Fibroblast of the aortic adventitia (primary cell): Measurements from ENCODE around the gene ATL3. TPM values are rescaled to one million over a fixed set of nuclear protein-coding genes. Genes with fewer than 3 reads are reported as not detected.
"Not testable (repeated sequence)": the region's sequence is repeated elsewhere in the genome, so short reads cannot be mapped to it uniquely, and the experiment has no call there.

Source experiments
- DNase-seq: peaks from one replicate; pipeline ENCODE4 v3.0.0-alpha.2; 2010; ENCODE audit warnings: low read depth
- H3K4me3 ChIP-seq: 2 replicates; pipeline ENCODE4 v1.5.1; 2011; ENCODE audit warnings: low read depth, mild to moderate bottlenecking, control low read depth, low read length, moderate library complexity
- total RNA-seq: library from RNA; depleted of rRNA; stranded (reverse); fragments of >200 nt; gene quantifications from 2 replicates; pipeline ENCODE4 v1.2.3, GENCODE V29; 2012; ENCODE audit warnings: low replicate concordance
- TF ChIP-seq, protein P1 (sequence below): IDR thresholded peaks from 2 replicates; pipeline ENCODE4 v1.5.1; 2011; ENCODE audit warnings: mild to moderate bottlenecking, low read length, control low read depth, inconsistent platforms; ENCODE audit not compliant: insufficient read depth

The ATL3 gene
- total RNA-seq, 1 donor: 320 TPM

DNA sequence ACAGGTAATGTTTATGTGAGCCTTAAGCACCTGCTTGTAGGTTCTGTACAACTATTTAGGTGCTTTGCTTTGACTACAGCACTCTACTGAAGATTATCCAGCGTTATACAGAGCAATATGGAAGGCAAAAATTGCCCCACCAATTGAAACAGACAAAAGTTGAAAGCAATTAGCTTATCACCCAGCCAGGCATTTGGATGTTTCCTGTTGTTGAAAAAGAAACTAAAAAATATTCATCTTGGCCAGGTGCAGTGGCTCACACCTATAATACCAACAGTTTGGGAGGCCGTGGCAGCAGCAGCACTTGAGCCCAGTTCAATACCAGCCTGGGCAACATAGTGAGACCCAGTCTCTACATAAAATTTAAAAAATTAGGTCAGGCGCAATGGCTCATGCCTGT is 18.5 kb downstream of the ATL3 start:
- no peak for DNase-seq
- TF ChIP-seq, protein P1, sequence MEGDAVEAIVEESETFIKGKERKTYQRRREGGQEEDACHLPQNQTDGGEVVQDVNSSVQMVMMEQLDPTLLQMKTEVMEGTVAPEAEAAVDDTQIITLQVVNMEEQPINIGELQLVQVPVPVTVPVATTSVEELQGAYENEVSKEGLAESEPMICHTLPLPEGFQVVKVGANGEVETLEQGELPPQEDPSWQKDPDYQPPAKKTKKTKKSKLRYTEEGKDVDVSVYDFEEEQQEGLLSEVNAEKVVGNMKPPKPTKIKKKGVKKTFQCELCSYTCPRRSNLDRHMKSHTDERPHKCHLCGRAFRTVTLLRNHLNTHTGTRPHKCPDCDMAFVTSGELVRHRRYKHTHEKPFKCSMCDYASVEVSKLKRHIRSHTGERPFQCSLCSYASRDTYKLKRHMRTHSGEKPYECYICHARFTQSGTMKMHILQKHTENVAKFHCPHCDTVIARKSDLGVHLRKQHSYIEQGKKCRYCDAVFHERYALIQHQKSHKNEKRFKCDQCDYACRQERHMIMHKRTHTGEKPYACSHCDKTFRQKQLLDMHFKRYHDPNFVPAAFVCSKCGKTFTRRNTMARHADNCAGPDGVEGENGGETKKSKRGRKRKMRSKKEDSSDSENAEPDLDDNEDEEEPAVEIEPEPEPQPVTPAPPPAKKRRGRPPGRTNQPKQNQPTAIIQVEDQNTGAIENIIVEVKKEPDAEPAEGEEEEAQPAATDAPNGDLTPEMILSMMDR: no peak
- H3K4me3 ChIP-seq: no peak overlapping the region

DNA sequence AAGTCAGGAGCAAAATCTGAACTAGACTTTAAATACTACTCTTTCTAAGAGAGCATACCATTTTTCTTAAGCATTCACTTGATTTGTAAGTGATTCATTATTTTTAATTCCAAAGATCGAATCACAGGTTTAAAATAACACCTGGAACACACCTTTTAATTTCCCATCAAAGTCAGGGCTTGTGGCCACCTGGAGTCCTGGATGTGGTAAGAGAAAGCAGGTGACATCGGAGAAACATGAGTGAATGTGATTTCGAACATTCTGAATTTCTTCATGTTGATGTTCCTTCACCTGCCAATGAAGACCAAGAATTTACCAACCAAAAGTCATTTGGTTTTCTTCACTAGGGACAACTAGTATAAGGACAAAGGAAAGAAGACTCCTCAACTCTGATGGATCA is 28.0 kb downstream of the ATL3 start:
- DNase-seq: no peak
- TF ChIP-seq, protein P1: no peak
- no peak overlapping the region for H3K4me3 ChIP-seq

DNA sequence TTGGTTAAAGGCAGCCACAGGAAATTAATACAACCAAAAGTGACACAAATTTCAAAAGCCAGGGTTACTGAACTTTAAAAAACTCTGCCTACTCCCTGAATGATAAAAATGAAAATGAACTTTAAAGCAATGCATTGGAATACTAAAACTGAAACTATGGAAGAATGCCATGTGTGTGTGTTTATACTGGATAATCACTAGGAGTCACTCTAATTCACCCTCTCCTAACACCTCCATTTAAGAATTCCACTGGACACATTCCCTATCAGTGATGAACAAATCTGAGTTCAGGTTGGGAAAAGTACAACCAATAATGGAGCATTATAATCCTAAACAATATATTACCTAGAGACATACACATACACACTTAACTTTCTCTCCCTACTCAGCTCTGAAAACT is 29.4 kb downstream of the ATL3 start:
- DNase-seq: peak; percentile 59
- TF ChIP-seq, protein P1: no peak

DNA sequence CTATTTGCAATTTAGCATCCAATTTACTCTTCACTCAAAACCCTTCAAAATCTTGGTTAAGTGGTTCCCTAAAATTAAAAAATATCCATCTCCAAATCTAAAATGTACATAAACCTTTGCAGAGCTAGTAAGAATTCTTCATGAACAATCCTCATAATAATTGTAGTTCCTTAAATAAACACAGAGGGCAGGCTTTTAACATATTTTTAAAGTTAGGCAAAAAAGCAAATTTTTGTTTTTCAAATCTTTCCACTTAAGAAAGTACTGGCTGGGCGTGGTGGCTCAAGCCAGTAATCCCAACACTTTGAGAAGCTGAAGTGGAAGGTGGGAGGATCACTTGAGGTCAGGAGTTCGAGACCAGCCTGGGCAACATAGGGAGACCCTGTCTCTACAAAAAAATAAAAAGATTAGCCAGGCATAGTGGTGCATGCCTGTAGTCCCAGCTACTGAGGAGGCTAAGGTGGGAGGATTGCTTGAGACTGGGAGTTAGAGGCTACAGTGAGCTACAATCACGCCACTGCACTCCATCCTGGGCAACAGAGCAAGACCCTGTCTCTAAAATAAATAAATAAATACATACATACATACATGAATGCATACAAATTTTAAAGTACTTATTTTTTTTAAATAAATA is 31.9 kb downstream of the ATL3 start:
- H3K4me3 ChIP-seq: no peak overlapping the region
- TF ChIP-seq, protein P1: peak; percentile 41
- peak; percentile 74 for DNase-seq

More for the DNA sequence above, 29.4 kb downstream of the ATL3 start:
- H3K4me3 ChIP-seq: no peak overlapping the region

DNA sequence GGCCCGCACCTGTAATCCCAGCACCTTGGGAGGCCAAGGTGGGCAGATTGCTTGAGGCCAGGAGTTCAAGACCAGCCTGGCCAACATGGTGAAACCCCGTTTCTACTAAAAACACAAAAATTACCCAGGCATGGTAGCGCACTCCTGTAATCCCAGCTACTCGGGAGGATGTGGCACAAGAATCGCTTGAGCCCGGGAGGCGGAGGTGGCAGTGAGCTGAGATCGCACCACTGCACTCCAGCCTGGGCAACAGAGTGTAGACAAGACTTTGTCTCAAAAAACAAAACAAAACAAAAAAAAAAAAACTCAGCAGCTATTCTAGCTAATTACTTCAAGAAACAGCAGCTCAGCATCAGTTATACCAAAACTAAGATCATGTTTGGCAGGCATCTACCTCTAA is 32.7 kb downstream of the ATL3 start:
- not testable (repeated sequence) for DNase-seq, H3K4me3 ChIP-seq

DNA sequence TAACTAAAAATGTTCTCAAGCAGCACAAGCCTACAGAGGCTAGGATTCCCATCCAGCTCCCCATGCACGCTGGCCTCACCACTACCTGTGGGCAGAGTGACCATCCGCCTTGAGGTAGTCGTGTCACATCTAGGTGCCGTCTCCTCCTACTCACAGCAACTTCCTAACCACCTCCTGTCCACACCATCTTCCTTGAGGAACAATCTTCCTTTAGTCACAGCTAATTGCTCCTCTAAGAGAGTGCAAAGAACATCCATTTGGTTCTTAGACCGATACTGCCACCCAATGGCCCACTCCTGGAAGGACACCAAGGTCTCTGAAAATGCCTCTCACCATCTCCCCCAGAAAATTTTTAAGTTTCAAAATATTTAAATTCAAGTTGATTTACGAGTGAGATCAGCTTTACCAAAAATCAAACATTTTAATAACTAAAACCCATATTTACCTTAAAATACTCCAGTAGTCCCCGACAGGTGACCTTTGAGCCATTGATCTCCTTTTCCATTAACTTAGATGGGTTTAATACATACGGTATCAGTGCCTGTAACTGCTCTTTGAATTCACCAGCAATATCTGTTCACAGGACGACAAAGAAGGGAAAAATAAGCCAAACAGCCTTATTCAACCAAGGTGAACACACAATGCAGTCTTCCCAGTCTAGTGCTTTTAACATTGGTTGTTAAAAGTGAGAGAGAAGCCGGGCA is 35.3 kb downstream of the ATL3 start:
- TF ChIP-seq, protein P1: peak; percentile 81
- H3K4me3 ChIP-seq: no peak overlapping the region
- peak; percentile 76 for DNase-seq

DNA sequence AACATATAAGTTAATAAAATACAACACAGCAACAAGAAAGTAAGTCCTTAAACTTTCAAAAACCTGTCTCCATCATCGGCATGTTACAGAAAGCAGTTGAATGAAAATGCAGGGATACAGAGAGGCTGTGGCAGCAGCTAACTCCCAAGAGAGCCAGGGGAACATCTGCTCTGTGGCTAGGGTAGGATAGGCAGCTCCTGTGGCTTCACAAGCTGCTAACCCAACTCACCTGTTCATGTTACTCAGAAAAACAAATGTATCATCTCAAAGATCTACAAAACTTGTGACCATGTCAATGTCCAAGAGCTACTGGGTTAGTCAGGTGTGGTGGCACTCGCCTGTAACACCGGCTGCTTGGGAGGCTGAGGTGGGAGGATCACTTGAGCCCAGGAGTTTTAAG is 41.8 kb downstream of the ATL3 start:
- no peak overlapping the region for H3K4me3 ChIP-seq
- no peak for DNase-seq
- TF ChIP-seq, protein P1: no peak
